Measurements from ENCODE around the gene FOSL1.

Gene FOSL1

DNA sequence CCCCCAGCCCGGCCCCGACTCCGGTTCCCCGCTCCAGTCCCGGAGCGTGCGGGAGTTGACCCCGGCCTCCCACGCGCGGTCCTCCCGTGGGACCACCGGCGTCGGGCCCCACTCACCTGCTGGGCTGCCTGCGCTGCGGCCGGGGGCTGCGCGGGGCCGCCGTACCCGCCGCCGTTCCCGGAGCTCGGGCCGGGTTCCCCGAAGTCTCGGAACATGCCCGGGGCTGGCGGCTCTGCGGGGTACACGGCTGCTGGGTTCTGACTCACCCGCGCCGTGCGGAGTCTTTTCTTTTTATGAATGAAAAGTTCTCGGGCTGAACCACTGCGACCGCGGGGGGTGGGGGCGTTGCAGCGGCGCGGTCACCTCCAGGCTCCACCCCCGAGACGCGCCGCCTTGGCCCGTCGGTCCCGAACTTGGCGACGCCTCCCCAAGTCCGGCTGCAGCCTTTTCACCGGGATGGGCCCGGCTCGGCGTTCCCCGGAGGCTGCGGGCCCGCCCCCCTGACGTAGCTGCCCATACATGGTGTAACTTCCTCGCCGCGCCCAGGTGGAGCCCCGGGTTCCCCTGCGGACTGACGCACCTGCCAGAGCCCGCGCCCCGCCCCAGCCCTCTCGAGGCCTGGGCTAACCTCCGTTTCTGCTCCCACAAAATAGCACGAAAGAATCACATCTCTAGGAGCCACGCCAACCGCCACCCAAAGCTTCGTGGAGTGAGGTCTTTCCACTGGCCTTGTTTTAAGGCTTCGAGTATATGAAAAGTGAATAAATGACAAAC, at the start of gene FOSL1:
Gene FOSL1, minus strand, starts transcription at position 264 of the 774 bp plus-strand sequence. Its CDS starts 49 bp downstream, at position 215.
- TF ChIP-seq, protein P1, sequence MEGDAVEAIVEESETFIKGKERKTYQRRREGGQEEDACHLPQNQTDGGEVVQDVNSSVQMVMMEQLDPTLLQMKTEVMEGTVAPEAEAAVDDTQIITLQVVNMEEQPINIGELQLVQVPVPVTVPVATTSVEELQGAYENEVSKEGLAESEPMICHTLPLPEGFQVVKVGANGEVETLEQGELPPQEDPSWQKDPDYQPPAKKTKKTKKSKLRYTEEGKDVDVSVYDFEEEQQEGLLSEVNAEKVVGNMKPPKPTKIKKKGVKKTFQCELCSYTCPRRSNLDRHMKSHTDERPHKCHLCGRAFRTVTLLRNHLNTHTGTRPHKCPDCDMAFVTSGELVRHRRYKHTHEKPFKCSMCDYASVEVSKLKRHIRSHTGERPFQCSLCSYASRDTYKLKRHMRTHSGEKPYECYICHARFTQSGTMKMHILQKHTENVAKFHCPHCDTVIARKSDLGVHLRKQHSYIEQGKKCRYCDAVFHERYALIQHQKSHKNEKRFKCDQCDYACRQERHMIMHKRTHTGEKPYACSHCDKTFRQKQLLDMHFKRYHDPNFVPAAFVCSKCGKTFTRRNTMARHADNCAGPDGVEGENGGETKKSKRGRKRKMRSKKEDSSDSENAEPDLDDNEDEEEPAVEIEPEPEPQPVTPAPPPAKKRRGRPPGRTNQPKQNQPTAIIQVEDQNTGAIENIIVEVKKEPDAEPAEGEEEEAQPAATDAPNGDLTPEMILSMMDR (conservative IDR thresholded peaks at IDR 0.05; ENCODE audit: control insufficient read depth, insufficient read depth, low read depth, low read length): no peak
- peak; percentile 95 for DNase-seq (ENCODE audit: low read depth)
- peak within 1 kb of the TSS; percentile 92 for H3K4me3 ChIP-seq (ENCODE audit: control insufficient read depth, low read depth, low read length)

DNA sequence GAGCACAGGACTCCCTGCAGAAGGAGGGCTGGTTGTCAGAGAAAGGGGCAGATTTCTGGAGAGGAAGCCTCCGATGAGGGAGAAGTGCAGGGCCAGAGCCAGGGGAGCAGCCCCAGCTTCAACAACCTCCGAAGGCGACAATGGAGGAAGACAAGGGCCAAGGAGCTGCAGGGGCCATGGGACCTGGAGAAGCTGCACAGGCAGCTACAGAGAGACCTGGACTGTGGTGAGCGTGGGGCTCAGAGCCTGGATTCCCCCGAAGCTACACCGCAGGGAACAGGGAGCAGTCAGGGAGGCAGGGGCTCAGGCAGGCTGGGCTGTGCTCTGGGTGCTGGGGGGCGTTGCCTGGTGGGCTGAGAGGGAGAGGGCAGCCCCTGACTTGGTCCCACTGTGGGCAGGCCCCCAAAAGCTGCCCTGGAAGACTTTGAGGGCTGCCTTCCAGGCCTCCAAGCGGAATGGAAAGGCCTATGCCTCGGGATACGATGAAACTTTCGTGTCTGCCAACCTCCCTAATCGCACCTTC, 47.5 kb upstream of the FOSL1 start:
- DNase-seq (ENCODE audit: low read depth): no peak
- TF ChIP-seq, protein P1 (conservative IDR thresholded peaks at IDR 0.05; ENCODE audit: control insufficient read depth, insufficient read depth, low read depth, low read length): no peak
- no peak overlapping the region for H3K4me3 ChIP-seq (ENCODE audit: control insufficient read depth, low read depth, low read length)

DNA sequence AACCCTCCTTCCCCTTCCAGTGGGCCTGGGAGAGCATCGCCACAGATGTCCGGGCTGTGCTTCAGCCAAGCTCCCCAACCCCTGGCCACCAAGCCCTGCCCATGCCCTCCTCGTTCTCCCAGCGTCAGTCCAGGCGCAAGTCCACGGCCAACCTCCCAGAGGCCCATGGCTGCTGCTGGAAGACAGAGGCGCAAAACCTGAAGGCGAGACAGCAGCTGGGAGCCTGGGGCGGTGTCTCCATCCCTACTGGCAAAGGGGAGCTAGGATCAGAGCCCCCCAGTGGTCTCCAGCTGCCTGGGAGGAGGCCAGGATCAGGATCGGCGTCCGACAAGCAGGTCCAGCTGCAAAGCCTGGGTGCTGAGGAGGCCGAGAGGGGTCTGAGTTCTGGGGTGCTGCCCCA, 46.9 kb upstream of the FOSL1 start:
- no peak for DNase-seq (ENCODE audit: low read depth)
- H3K4me3 ChIP-seq (ENCODE audit: control insufficient read depth, low read depth, low read length): no peak overlapping the region

DNA sequence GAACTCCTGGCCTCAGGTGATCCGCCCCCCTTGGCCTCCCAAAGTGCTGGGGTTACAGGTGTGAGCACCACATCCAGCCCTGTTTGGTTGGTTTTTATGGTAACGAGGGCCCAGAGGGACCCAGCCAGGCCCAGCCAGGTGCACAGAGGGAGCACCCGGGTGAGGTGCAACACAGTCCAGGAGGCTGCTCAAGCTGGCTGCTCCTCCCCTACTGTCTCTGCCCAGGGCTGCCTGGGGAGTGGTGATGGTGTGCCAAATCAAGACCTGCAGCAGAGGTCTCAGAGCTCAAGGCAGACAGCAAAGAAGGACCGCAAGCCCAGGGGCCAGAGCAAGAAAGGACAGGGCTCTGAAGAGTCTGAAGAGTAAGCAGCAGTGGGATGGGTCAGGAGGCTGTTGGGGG, 46.5 kb upstream of the FOSL1 start:
- DNase-seq (ENCODE audit: low read depth): no peak
- TF ChIP-seq, protein P1 (conservative IDR thresholded peaks at IDR 0.05; ENCODE audit: control insufficient read depth, insufficient read depth, low read depth, low read length): no peak
- H3K4me3 ChIP-seq (ENCODE audit: control insufficient read depth, low read depth, low read length): no peak overlapping the region

More for the DNA sequence above, 46.9 kb upstream of the FOSL1 start:
- TF ChIP-seq, protein P1 (conservative IDR thresholded peaks at IDR 0.05; ENCODE audit: control insufficient read depth, insufficient read depth, low read depth, low read length): no peak

DNA sequence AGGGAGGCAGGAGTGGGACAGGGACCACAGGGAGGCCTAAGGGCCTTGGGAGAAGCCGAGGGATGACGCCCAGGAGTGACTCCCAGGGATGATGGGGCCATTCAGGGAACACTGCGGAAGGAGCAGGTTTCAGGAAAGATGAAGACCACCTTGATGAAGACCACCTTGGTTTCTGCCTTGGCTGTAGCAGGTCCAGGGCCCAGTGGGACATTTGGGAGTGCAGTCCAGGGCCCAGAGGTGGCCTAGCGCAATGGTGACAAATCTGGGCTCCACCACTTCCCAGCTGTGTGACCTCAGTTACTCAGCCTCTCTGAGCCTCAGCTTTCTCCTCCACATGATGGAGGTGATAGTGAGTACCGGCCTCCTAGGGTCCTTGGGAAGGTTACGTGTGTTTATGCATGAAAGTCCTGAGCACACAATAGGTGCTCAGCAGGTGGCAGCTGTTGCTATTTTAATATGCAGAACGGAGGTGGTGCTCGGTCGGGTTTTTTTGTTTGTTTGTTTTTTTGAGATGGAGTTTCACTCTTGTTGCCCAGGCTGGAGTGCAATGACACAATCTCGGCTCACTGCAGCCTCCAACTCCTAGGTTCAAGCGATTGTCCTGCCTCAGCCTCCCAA, 45.9 kb upstream of the FOSL1 start:
- H3K4me3 ChIP-seq (ENCODE audit: control insufficient read depth, low read depth, low read length): no peak overlapping the region
- TF ChIP-seq, protein P1 (conservative IDR thresholded peaks at IDR 0.05; ENCODE audit: control insufficient read depth, insufficient read depth, low read depth, low read length): no peak

DNA sequence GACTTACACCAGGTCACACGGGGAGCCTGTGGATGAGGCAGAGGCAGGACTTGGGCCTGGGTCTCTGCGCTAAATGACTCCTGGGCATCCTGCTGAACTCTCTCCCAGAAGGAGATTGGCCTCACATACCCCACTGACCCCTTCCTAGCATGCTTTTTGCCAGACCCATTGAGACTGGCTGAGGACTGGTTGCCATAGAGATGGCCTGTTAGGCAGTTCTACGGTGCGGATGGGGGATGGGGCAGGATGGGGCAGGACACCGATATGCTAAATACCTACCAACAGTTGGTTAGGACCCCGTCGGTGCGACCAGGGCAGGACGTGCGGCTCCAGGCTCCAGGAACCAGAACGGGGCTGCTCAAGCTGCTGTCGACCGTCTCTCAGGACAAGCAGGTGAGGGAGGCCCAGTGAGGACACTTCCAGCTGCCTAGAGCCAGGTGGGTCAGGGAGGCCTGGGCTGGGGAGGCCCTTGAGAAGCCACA, 45.3 kb upstream of the FOSL1 start, which contains the start of gene TSGA10IP:
Gene TSGA10IP, plus strand, starts transcription at position 51 of the 482 bp plus-strand sequence. Its CDS starts 196 bp downstream, at position 247.
- no peak for DNase-seq (ENCODE audit: low read depth)
- TF ChIP-seq, protein P1 (conservative IDR thresholded peaks at IDR 0.05; ENCODE audit: control insufficient read depth, insufficient read depth, low read depth, low read length): no peak
- H3K4me3 ChIP-seq (ENCODE audit: control insufficient read depth, low read depth, low read length): no peak within 1 kb of the TSS

More for the DNA sequence above, 45.9 kb upstream of the FOSL1 start:
- no peak for DNase-seq (ENCODE audit: low read depth)

Data from fibroblast of mammary gland (primary cell).